ENCODE measurements around the gene LIMS4.
"Not testable (repeated sequence)": the region's sequence is repeated elsewhere in the genome, so short reads cannot be mapped to it uniquely, and the experiment has no call there.

DNA sequence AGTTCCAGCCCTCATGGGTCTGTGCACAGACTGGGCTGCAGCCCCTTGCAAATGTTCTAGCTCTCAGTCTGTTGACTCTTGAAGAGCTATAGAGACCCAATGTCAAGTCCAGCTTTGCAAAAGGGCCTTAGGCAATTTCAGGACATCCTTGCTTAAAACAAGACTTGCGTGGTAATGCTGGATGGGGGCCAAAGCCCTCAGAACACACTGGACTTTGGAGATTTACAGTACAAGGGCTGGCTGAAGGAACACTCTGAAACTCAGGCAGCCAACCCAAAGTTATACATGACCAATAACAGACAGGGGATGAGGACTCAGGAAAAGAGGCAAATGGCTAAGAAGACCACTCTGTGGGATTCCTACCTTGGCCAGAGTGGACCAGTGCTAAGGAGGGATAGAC is 68.4 kb downstream of the LIMS4 start:
- TF ChIP-seq, protein P1, sequence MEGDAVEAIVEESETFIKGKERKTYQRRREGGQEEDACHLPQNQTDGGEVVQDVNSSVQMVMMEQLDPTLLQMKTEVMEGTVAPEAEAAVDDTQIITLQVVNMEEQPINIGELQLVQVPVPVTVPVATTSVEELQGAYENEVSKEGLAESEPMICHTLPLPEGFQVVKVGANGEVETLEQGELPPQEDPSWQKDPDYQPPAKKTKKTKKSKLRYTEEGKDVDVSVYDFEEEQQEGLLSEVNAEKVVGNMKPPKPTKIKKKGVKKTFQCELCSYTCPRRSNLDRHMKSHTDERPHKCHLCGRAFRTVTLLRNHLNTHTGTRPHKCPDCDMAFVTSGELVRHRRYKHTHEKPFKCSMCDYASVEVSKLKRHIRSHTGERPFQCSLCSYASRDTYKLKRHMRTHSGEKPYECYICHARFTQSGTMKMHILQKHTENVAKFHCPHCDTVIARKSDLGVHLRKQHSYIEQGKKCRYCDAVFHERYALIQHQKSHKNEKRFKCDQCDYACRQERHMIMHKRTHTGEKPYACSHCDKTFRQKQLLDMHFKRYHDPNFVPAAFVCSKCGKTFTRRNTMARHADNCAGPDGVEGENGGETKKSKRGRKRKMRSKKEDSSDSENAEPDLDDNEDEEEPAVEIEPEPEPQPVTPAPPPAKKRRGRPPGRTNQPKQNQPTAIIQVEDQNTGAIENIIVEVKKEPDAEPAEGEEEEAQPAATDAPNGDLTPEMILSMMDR (conservative IDR thresholded peaks at IDR 0.05; ENCODE audit: low read length): not testable (repeated sequence)
- TF ChIP-seq EZH2phosphoT487 (IDR thresholded peaks at IDR 0.05; ENCODE audit: borderline replicate concordance): not testable (repeated sequence)

All from Loucy (cell line).